ENCODE results near the gene SLC4A5. TPM values are rescaled to one million over a fixed set of nuclear protein-coding genes. Genes with fewer than 3 reads are reported as not detected.

The SLC4A5 gene
- total RNA-seq, 2 donors from 2014 or later: 2.2 to 9.5 TPM

- no peaks in the 10 kb centered on the region for H3K9me3 ChIP-seq
- H3K36me3 ChIP-seq: no peaks in the 10 kb centered on the region
- DNase-seq (ENCODE audit: low spot score): no peak
- H3K27me3 ChIP-seq (replicated peaks; ENCODE audit: insufficient read depth): no peaks in the 10 kb centered on the region
- H3K27ac ChIP-seq: no peak overlapping the region
- H3K4me1 ChIP-seq (ENCODE audit: control insufficient read depth in 1 of 2, low read depth in 2 of 2): peaks cover 6 to 14% of the 10 kb centered on the region in 2 donors
- H3K4me3 ChIP-seq: no peak overlapping the region
- TF ChIP-seq, protein P1, sequence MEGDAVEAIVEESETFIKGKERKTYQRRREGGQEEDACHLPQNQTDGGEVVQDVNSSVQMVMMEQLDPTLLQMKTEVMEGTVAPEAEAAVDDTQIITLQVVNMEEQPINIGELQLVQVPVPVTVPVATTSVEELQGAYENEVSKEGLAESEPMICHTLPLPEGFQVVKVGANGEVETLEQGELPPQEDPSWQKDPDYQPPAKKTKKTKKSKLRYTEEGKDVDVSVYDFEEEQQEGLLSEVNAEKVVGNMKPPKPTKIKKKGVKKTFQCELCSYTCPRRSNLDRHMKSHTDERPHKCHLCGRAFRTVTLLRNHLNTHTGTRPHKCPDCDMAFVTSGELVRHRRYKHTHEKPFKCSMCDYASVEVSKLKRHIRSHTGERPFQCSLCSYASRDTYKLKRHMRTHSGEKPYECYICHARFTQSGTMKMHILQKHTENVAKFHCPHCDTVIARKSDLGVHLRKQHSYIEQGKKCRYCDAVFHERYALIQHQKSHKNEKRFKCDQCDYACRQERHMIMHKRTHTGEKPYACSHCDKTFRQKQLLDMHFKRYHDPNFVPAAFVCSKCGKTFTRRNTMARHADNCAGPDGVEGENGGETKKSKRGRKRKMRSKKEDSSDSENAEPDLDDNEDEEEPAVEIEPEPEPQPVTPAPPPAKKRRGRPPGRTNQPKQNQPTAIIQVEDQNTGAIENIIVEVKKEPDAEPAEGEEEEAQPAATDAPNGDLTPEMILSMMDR (IDR thresholded peaks at IDR 0.05): no peak
- ATAC-seq (ENCODE audit: insufficient number of reproducible peaks, low FRiP score, low read depth): no peak
Measured at GRCh38 chr2:74317701-74318100, 25.5 kb downstream of the SLC4A5 start.

- TF ChIP-seq, protein P1 (IDR thresholded peaks at IDR 0.05): no peak
- Histone ChIP-seq H3K4me1 (ENCODE audit: control insufficient read depth in 1 of 2, low read depth in 2 of 2) (peaks cover 6 to 14% of the 10 kb centered on the region in 2 donors), H3K9me3 (no peaks in the 10 kb centered on the region), H3K27ac (no peak overlapping the region), H3K4me3 (no peak overlapping the region), H3K36me3 (no peaks in the 10 kb centered on the region), H3K27me3 (replicated peaks; ENCODE audit: insufficient read depth) (no peaks in the 10 kb centered on the region)
- no peak for ATAC-seq (ENCODE audit: insufficient number of reproducible peaks, low FRiP score, low read depth)
- DNase-seq (ENCODE audit: low spot score): no peak
Measured at GRCh38 chr2:74316627-74317295, 26.5 kb downstream of the SLC4A5 start.

- TF ChIP-seq, protein P1 (IDR thresholded peaks at IDR 0.05): no peak
- Histone ChIP-seq H3K36me3 (no peaks in the 10 kb centered on the region), H3K27ac (no peak overlapping the region), H3K4me1 (ENCODE audit: control insufficient read depth in 1 of 2, low read depth in 2 of 2) (peaks cover 6 to 14% of the 10 kb centered on the region in 2 donors), H3K27me3 (replicated peaks; ENCODE audit: insufficient read depth) (no peaks in the 10 kb centered on the region), H3K9me3 (no peaks in the 10 kb centered on the region), H3K4me3 (no peak overlapping the region)
- ATAC-seq (ENCODE audit: insufficient number of reproducible peaks, low FRiP score, low read depth) (no peak), DNase-seq (ENCODE audit: low spot score) (no peak)
Measured at GRCh38 chr2:74314107-74314506, 29.1 kb downstream of the SLC4A5 start.

DNA sequence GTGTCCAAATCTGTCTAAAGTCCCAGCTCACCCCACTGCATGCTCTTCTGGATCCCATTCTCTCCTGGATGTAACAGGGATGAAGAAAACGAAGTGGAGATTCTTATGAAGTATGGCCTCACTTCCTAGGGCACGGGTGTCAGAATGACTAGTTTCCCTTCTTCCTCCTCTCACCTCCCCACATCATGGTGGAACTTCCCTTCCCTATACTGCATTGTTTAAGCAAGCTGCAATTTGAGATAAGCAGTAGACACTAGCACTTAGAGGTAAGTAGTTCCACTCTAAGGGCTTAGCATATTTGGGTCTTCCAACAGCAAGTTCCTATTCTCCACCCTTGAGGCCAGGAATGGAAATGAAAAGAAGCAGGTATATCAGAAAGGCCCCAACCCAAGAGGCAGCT is 29.7 kb downstream of the SLC4A5 start:
- H3K9me3 ChIP-seq: no peaks in the 10 kb centered on the region

GRCh38 chr2:74312913-74313312 is 30.3 kb downstream of the SLC4A5 start:
- no peak for DNase-seq (ENCODE audit: low spot score)
- H3K4me3 ChIP-seq: no peak overlapping the region
- ATAC-seq (ENCODE audit: insufficient number of reproducible peaks, low FRiP score, low read depth): no peak

More for the DNA sequence above, 29.7 kb downstream of the SLC4A5 start:
- Histone ChIP-seq H3K27ac (no peak overlapping the region), H3K4me1 (ENCODE audit: control insufficient read depth in 1 of 2, low read depth in 2 of 2) (peaks cover 4 to 12% of the 10 kb centered on the region in 2 donors), H3K36me3 (no peaks in the 10 kb centered on the region), H3K4me3 (no peak overlapping the region), H3K27me3 (replicated peaks; ENCODE audit: insufficient read depth) (no peaks in the 10 kb centered on the region)
- no peak for DNase-seq (ENCODE audit: low spot score)
- ATAC-seq (ENCODE audit: insufficient number of reproducible peaks, low FRiP score, low read depth): no peak
- TF ChIP-seq, protein P1 (IDR thresholded peaks at IDR 0.05): no peak

More at GRCh38 chr2:74312913-74313312, 30.3 kb downstream of the SLC4A5 start:
- Histone ChIP-seq H3K4me1 (ENCODE audit: control insufficient read depth in 1 of 2, low read depth in 2 of 2) (peaks cover 0 to 6% of the 10 kb centered on the region in 2 donors), H3K9me3 (no peaks in the 10 kb centered on the region), H3K27me3 (replicated peaks; ENCODE audit: insufficient read depth) (no peaks in the 10 kb centered on the region), H3K36me3 (no peaks in the 10 kb centered on the region), H3K27ac (no peak overlapping the region)
- TF ChIP-seq, protein P1 (IDR thresholded peaks at IDR 0.05): no peak
